ENCODE measurements around the gene GLP1R. TPM values are rescaled to one million over a fixed set of nuclear protein-coding genes. Genes with fewer than 3 reads are reported as not detected.

Gene GLP1R
- total and polyA plus RNA-seq, 2 of the 13 experiments (the other 11 are each of a cell fraction or from before 2014, with no cell fraction given) = not detected

DNA sequence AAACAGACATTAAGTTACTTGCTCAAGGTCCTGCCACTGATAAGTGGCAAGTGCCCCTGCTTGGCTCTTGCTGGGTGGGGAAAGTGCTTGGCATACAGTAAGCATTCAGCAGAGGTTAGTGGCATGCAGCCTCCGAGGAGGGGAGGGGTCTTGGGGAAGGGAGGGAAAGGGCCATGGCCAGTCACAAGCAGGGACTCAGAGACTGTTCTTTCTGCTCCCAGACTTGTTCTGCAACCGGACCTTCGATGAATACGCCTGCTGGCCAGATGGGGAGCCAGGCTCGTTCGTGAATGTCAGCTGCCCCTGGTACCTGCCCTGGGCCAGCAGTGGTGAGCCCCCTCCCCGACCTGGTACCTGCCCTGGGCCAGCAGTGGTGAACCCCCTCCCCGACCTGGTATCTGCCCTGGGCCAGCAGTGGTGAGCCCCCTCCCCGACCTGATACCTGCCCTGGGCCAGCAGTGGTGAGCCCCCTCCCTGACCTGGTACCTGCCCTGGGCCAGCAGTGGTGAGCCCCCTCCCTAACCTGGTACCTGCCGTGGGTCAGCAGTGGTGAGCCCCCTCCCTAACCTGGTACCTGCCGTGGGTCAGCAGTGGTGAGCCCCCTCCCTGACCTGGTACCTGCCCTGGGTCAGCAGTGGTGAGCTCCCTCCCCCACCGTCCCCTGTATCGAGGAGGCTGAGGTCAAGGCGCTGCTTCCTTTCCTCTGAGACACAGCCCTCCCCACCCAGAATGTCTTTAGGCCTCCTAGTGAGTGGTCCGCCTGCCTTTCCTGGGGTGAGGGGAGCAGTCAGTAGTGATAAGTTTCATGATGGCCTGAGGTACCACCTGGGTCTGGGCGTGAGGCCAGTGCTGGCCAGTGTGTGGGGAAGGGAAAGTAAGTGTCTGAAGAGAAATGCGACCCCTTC, 8.9 kb downstream of the GLP1R start:
- Histone ChIP-seq H3K4me2 (ENCODE audit: low read depth, low read length) (no peak overlapping the region), H3K79me2 (ENCODE audit: insufficient read depth, low read length) (no peaks in the 10 kb centered on the region), H3K36me3 (replicated peaks in 1 of 2; ENCODE audit: control insufficient read depth in 1 of 2, insufficient read depth in 2 of 2, low read length in 2 of 2) (no peaks in the 10 kb centered on the region), H3K9me3 (ENCODE audit: low read length) (no peaks in the 10 kb centered on the region), H3K27me3 (ENCODE audit: control insufficient read depth in 1 of 2, insufficient read depth in 2 of 2, low read length in 2 of 2) (peaks cover 0 to 33% of the 10 kb centered on the region in 2 experiments; a peak in 3 of 5 replicates), H3K4me1 (ENCODE audit: insufficient read depth, low read length) (no peaks in the 10 kb centered on the region), H3K4me3 (replicated peaks in 1 of 3; ENCODE audit: insufficient read depth in 1 of 3, low read depth in 2 of 3, low read length in 3 of 3) (no peak overlapping the region), H3K27ac (ENCODE audit: extremely low read length, insufficient read depth, low read length) (no peak overlapping the region), H3K9ac (ENCODE audit: insufficient read depth, low read depth, low read length) (no peak overlapping the region), H2AFZ (ENCODE audit: low read length) (no peak overlapping the region), H4K20me1 (ENCODE audit: insufficient read depth, low read length) (no peaks in the 10 kb centered on the region)
- intact Hi-C loops (cut with micrococcal nuclease; ENCODE audit: unreplicated experiment) = no loop called here
- no peak for ATAC-seq
- no peak for FAIRE-seq
- ChIA-PET POLR2A (no interaction called here), CTCF (ENCODE audit: low intra/inter-chr PET ratio, low total read pairs) (no interaction called here)
- TF ChIP-seq, protein P1, sequence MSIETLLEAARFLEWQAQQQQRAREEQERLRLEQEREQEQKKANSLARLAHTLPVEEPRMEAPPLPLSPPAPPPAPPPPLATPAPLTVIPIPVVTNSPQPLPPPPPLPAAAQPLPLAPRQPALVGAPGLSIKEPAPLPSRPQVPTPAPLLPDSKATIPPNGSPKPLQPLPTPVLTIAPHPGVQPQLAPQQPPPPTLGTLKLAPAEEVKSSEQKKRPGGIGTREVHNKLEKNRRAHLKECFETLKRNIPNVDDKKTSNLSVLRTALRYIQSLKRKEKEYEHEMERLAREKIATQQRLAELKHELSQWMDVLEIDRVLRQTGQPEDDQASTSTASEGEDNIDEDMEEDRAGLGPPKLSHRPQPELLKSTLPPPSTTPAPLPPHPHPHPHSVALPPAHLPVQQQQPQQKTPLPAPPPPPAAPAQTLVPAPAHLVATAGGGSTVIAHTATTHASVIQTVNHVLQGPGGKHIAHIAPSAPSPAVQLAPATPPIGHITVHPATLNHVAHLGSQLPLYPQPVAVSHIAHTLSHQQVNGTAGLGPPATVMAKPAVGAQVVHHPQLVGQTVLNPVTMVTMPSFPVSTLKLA (IDR thresholded peaks at IDR 0.05) = no peak
- TF ChIP-seq, protein P2, sequence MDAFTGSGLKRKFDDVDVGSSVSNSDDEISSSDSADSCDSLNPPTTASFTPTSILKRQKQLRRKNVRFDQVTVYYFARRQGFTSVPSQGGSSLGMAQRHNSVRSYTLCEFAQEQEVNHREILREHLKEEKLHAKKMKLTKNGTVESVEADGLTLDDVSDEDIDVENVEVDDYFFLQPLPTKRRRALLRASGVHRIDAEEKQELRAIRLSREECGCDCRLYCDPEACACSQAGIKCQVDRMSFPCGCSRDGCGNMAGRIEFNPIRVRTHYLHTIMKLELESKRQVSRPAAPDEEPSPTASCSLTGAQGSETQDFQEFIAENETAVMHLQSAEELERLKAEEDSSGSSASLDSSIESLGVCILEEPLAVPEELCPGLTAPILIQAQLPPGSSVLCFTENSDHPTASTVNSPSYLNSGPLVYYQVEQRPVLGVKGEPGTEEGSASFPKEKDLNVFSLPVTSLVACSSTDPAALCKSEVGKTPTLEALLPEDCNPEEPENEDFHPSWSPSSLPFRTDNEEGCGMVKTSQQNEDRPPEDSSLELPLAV (CRISPR knock-in tag; conservative IDR thresholded peaks at IDR 0.05; ENCODE audit: low read depth) = no peak
- no peak for DNase-seq (ENCODE audit: low spot score)
- WGBS (ENCODE audit: low lambda C conversion rate) = 6% methylated on average over 9 of the region's 17 CpGs
- BruUV-seq (replicated peaks) = no TSS peak
- in situ Hi-C loops (cut with HindIII; ENCODE audit: extremely low pct_ligation_motif_present, low pct_unique_long_range_greater_than_20kb) = no loop called here
